Ishikawa (cell line): ENCODE results near the gene CADM3.

Experiments
- CEBPB ChIP-seq: IDR thresholded peaks from 2 replicates; pipeline ENCODE4 v1.6.1; 2012
- CREB1 ChIP-seq: IDR thresholded peaks from 2 replicates; pipeline ENCODE4 v1.6.1; 2012; ENCODE audit warnings: low read depth
- EGR1 ChIP-seq: IDR thresholded peaks from 2 replicates; pipeline ENCODE4 v1.6.1; 2012
- EP300 ChIP-seq: IDR thresholded peaks from 2 replicates; pipeline ENCODE4 v1.6.1; 2012; ENCODE audit warnings: borderline replicate concordance
- FOXM1 ChIP-seq: IDR thresholded peaks from 2 replicates; pipeline ENCODE4 v1.6.1; 2012; ENCODE audit warnings: low read depth, borderline replicate concordance
- MAX ChIP-seq: IDR thresholded peaks from 2 replicates; pipeline ENCODE4 v1.6.1; 2012
- NFIC ChIP-seq: IDR thresholded peaks from 2 replicates; pipeline ENCODE4 v1.6.1; 2012
- RAD21 ChIP-seq: IDR thresholded peaks from 2 replicates; pipeline ENCODE4 v1.6.1; 2012; ENCODE audit warnings: low read depth
- REST ChIP-seq: IDR thresholded peaks from 2 replicates; pipeline ENCODE4 v1.6.1; 2012; ENCODE audit warnings: low read depth, mild to moderate bottlenecking
- TAF1 ChIP-seq: IDR thresholded peaks from 2 replicates; pipeline ENCODE4 v1.6.1; 2012; ENCODE audit warnings: low read depth, mild to moderate bottlenecking
- TCF12 ChIP-seq: IDR thresholded peaks from 2 replicates; pipeline ENCODE4 v1.6.1; 2012; ENCODE audit warnings: low read depth
- TEAD4 ChIP-seq: IDR thresholded peaks from 2 replicates; pipeline ENCODE4 v1.6.1; 2012
- USF1 ChIP-seq: IDR thresholded peaks from 2 replicates; pipeline ENCODE4 v1.6.1; 2012
- YY1 ChIP-seq: IDR thresholded peaks from 2 replicates; pipeline ENCODE4 v1.6.1; 2012; ENCODE audit warnings: low read depth
- ZBTB7A ChIP-seq: IDR thresholded peaks from 2 replicates; pipeline ENCODE4 v1.6.1; 2012; ENCODE audit warnings: low read depth

CADM3 gene

GRCh38 chr1:159187647-159188374, 16.4 kb downstream of the CADM3 start:
- TF ChIP-seq EGR1 (no peak), CEBPB (no peak), REST (no peak), RAD21 (no peak), ZBTB7A (no peak), YY1 (no peak), MAX (no peak), USF1 (no peak), CREB1 (no peak), TCF12 (no peak), NFIC (no peak), FOXM1 (no peak)

- TF ChIP-seq EGR1 (no peak), YY1 (no peak), FOXM1 (no peak), EP300 (no peak), CREB1 (no peak), USF1 (no peak), NFIC (no peak), ZBTB7A (no peak), MAX (no peak), REST (no peak), TCF12 (no peak), TAF1 (no peak), RAD21 (no peak), TEAD4 (no peak), CEBPB (no peak)
Observed at GRCh38 chr1:159188375-159188788, 17.0 kb downstream of the CADM3 start.

- TF ChIP-seq EGR1 (no peak), MAX (no peak), USF1 (no peak), EP300 (no peak), FOXM1 (no peak), ZBTB7A (no peak), CREB1 (no peak), CEBPB (no peak), TCF12 (no peak), RAD21 (no peak), TEAD4 (no peak), REST (no peak)
Observed at GRCh38 chr1:159190441-159190840, 19.0 kb downstream of the CADM3 start.

- no peak for TF ChIP-seq CREB1
- TF ChIP-seq NFIC, result no peak
- TF ChIP-seq TAF1, result no peak
- TF ChIP-seq TCF12, result no peak
- no peak for TF ChIP-seq EGR1
- TF ChIP-seq USF1, result no peak
- no peak for TF ChIP-seq YY1
- TF ChIP-seq EP300, result no peak
- TF ChIP-seq CEBPB, result no peak
- no peak for TF ChIP-seq RAD21
Observed at GRCh38 chr1:159196543-159196942, 25.1 kb downstream of the CADM3 start.
